HUDEP-2 (cell line): ENCODE results near the gene ACTA2.
A peak's percentile ranks its signal among the peaks of the same experiment; 100 is the strongest.
"Not testable (repeated sequence)": the region's sequence is repeated elsewhere in the genome, so short reads cannot be mapped to it uniquely, and the experiment has no call there.

Source experiments
- DNase-seq, 76 experiments: peaks; one replicate each; lab custom pipeline; 2025; ENCODE audit not compliant: unreplicated experiment in 76 of 76; lab: John Stamatoyannopoulos, UW

Gene ACTA2

DNA sequence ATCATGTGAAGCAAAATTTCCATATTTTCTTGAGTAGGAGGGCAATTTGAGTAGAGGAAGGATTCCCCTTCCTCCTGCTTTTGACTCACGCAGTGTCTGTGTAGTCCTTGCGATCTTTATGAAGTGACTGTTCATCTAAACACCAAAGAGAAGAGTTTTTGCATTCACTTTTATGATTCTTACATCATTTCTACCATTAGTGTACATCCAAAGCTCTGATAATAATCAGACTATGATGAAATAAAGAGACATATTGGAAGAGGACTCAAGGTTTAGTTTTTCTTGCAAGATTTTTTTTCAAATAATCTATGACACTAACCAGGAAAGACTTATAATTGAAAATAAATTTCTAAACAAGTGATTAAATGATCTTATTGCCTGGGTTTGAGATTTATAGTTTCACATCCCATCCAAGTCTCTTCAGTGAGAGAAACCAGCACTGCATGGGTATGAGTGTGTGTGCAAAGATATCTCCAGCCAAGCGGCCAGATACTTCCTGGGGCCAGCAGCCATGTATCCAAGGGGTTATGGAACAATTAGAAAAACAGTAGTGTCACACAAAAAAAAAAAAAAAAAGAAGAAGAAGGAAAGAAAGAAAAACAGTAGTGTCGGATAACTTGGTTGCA, 2.0 kb upstream of the ACTA2 start:
- DNase-seq: no peak

DNA sequence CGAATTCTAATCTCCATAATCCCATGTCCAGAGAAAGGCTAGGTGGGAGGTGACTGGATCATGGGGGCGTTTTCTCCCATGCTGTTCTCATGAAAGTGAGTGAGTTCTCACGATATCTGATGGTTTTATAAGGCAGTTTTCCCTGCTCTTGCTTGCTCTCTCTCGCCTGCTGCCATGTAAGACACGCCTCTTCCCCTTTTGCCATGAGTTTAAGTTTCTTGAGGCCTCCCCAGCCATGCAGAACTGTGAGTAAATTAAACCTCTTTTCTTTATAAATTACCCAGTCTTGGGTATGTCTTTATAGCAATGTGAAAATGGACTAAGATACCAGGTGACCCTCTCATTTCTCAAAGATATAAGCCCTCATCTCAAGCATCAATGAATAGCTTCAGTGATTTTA, 1.1 kb upstream of the ACTA2 start:
- no peak for DNase-seq

DNA sequence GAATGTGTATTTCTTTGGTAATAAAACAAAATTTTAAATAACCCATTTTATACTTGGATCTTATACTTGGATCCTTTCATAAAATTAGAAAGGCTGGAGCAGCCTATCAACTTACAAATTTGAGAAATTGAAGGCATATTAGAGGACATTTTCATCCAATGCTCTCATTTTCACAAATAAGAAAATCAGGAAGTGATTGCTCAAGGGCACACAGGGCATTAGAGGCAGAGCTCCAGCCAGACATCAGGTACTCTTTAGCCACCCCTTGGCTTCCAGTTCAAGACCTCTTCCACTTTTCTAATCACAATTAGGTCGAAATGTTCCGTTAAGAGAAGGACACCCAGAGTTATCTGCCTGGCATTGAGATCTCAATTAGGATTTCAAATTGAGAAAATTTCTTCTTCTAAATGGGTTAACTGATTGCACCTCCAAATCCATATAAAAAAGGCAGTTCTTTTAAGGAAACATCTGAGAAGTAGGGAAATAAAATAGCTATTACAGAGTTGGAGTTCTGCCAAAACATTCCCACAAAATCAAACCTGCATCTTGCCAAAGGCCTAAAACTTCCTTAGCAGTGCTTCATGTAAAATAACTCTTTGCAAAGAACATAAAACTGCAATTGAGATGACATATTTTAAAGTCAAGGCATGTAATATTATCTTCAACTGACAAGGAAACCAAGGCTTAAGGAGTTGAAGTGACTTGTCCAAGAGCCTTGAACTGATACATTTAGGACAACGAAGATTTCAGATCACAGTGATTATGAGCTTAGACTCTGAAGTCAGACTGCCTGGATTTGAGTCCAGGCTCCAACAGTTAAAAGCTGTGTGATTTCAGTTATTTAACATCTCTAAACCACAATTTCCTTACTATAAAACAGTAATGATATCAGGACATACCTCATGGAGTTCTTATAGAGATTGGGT, 2.4 kb downstream of the ACTA2 start:
- no peak for DNase-seq

DNA sequence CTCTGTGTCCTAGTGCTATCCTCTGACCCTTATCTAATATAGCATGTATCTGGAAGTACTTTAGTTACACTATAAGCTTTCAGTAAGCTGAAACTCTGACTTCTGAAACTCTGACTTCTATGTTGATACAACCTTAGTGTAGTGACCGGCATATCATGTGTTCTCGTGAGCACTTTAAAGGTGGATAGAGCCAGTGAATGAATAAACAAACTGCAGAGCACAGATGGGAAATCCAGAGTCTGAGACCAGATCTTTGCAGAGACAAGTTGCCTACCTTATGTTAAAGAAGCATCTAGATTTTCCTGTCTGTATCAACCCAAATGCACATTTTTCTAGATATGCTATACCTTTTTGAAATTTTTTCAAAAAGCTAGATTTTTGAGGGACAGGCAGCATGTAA, 3.5 kb downstream of the ACTA2 start:
- DNase-seq: no peak

DNA sequence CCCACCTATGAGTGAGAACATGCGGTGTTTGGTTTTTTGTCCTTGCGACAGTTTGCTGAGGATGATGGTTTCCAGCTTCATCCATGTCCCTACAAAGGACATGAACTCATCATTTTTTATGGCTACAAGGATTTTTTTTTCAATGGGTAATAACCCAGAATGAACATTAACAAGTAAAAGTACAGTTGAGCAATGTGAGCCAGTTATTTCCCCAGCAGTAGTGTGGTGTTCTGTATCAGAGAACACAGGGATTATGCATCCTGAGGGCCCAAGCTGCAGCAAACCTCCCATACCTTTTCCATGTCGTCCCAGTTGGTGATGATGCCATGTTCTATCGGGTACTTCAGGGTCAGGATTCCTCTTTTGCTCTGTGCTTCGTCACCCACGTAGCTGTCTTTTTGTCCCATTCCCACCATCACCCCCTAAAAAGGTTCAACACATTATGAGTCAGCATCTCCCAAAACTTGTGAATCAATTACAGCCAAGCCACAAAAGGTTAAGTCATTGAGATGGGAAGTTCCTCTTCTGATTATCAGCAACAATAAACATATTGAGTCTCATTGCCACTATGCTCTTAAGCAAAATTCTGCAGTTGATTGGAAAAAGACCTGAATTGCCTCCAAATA, 5.5 kb downstream of the ACTA2 start:
- DNase-seq: no peak

DNA sequence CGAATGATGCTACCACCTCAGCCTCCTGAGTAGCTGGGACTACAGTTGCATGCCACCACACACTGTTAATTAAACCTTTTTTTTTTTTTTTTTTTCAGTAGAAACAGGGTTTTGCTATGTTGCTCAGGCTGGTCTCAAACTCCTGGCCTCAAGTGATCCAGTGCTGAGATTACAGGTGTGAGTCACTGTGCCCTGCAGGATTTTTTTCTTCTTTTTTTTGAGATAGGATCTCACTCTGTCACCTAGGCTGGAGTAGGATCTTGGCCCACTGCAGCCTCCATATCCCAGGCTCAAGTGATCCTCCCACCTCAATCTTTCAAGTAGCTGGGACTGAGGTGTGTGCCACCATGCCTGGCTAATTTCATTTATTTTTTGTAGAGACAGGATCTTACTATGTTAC, 6.4 kb downstream of the ACTA2 start:
- no peak for DNase-seq

DNA sequence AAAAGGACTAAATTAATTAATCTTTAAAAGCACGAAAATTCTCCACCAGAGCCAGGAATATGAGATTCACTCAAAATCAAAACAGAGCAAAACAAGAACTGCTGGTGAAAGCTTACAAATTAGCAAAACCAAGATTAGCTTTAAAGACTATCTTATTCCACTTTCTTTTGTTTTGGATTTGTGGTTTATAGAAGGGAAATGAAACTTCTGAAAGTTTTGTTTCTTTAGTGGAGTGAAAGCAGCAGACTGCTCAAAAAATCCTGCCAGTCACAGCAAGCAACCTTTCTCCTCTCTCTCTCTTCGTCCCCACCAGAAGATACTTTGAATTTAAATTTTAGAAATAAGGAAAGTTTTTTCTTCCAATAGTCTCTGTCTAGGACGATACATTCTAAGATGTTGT, 7.8 kb downstream of the ACTA2 start:
- no peak for DNase-seq

DNA sequence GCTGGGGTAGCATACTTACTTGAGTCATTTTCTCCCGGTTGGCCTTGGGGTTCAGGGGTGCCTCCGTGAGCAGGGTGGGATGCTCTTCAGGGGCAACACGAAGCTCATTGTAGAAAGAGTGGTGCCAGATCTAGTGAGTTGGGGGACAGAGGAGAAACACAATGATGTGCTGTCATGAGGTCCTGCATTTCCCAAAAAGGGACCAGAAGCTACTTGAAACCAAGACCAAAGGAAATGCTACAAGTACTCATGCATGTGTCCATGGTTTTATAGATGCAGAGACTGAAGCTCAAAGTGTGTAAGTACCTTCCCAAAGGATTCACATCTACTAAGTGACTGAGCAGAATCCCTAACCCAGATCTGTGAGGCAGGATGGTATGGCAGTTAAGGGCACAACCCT, 8.8 kb downstream of the ACTA2 start:
- no peak for DNase-seq

DNA sequence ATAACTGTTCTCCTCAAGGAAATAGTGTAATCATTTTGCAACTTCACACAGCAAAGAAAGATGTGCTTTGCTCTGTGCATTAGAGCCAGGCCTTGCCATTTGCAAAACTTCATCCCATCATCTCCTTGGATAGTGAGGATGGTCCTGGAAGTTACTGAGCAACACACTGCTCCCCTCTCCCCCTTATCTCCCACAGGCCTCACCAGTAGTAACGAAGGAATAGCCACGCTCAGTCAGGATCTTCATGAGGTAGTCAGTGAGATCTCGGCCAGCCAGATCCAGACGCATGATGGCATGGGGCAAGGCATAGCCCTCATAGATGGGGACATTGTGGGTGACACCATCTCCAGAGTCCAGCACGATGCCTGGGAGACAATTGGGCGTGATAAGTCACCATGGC, 11.5 kb downstream of the ACTA2 start:
- DNase-seq: no peak

DNA sequence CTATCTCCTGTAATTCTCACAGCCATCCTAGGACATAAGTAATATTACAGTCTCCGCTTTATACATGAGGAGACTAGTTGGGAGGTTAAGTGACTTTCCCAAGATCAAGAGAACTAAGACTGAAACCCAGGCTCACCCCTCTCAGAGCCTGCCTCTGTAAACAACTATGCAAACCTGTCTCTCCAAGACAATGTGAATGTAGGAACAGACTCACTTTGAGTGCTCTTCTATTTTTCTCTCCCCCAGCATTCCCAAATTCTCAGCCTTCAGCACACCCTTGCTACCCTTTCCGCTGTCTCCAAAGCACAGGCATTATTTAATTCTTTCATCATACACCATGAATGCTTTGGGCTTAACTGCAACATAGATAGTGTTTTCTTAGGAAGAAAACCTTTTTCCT, 13.6 kb downstream of the ACTA2 start:
- DNase-seq: no peak

DNA sequence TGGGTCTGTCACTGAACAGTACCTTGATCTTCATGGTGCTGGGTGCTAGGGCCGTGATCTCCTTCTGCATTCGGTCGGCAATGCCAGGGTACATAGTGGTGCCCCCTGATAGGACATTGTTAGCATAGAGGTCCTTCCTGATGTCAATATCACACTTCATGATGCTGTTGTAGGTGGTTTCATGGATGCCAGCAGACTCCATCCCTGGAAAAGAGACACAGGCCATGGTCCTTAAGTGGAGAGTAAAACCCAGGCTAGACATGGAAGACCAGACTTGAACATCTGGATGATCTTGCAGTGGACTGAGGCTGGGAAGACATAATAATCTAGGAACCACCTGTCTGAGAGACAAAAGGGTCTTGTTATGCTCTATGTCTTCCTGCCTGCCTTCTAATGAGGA, 14.5 kb downstream of the ACTA2 start:
- DNase-seq: no peak

DNA sequence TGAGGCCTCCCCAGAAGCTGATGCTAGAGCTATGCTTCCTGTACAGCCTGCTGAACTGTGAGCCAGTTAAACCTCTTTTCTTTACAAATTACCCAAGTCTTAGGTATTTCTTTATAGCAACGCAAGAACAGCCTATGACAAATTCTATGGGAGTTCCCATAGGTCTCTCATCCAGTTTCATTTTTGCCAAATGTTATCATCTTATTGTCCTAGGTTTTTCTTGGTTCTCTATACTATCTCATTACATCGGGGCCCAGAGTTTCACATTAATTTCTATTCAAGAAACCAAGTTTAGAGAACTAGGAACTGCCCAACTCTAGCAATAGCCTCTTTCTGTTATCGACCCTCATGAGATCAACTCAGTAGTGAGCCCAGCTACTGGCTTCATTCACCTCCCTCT, 15.9 kb downstream of the ACTA2 start:
- no peak for DNase-seq

DNA sequence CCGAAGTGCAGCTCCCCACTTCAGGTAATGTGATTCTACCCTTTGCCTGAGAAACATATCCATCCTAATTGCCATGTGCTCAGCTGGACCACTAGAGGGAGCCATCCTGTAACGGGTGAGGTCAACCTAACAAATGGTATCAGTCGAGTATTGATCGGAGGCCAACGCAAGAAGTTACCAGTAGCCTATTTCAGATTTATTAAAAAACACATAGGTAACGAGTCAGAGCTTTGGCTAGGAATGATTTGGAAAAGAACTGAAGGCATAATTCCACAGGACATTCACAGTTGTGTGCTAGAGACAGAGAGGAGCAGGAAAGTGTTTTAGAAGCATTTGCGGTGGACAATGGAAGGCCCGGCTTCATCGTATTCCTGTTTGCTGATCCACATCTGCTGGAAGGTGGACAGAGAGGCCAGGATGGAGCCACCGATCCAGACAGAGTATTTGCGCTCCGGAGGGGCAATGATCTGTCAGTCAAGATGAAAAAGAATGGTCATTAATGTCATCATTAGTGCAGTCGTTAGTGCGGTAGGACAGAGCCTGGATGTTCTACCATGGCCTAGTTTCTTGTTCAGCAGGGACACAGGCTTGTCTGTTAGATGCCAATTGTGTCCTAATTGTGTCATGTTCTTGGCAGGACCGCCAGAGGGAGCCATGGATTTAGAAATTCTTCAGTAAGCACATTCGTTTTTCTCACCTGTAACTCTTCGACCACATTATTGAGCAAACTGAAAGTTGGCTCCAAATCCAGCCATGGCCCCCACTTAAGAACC, 17.5 kb downstream of the ACTA2 start:
- peak in 70 of 76 experiments; percentile 5 to 76 (median 45) for DNase-seq

DNA sequence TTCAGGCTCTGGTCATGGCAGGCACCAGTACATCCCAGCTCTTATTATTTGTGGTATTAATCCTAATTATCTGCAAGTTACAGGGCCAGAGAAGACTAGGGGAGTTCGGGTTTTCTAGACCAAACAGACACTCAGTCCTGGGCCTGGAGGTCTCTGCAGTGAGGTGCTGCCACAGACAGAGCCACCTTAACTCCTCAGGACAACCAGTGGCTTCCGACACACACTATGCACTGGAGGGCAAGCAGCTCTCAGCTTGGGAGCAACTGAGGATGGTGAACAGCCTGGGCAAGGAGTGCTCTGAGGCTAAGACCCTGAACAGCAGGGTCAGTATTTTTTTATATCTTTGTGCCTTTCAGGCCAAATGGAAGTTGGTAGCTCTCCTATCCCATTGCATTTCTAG, 19.0 kb downstream of the ACTA2 start:
- no peak for DNase-seq

DNA sequence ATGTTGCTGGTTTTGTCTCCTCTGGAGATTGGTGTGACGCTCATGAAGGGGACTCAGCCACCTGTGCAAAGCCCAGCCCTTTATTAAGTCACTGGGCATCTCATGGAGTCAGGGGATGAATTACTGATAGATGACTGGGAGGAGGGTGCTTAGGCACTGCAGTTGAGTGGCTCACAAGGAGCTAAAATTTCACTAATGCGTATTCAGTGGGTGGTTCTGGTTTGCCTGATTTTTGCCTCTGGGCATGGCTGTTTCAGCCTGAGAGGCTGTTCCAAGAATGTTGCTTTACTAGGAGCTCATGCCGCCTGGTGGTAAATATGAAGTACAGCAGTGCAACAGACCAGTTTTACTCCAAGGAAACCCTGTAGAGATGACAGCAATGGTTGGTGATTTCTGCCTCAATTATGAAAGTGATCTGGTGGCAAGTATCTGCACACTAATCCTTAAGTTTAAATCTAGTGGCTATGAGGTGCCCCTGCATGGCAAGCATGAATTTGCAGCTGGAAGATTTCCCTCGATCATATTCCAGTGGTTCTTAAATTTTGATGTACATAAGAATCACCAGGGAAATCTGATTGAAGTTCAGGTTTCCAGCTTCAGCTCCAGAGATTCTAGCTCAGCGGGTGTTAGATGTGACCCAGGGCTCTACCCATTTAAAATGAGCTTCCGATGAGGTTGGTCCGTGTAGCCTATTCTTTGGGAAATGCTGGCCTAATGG, 19.9 kb downstream of the ACTA2 start:
- peak in 28 of 76 experiments; percentile 1 to 59 (median 19) for DNase-seq

DNA sequence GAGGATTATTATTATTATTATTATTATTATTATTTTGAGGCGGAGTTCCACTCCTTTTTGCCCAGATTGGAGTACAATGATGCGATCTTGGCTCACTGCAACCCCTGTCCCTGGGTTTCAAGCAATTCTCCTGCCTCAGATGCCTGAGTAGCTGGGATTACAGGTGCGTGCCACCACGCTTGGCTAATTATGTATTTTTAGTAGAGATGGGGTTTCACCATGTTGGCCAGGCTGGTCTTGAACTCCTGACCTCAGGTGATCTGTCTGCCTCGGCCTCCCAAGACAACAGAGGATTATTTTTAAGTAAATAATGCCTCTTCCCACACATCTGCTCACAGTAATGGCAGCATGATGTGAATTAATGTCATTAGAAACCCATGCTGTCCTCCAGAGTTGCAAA, 20.5 kb downstream of the ACTA2 start:
- DNase-seq: not testable (repeated sequence)

DNA sequence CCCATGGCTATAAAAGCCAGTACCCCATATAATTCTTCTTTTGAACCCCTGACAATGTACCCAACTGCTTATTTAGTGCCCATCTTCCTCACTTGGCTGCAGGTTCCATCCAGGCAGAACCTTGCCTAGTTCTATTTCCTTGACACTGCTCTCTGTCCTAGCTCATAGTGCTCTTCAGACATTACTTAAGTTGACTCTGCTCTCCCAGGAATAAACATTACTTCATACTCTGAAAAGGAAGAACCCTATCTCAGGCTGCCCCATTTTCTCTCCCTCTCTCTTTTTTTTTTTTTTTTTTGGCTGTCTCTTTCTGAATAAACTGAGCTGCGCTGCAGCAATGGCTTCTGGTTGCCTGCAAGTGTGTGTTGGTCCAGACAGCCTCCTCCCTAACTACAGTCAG, 21.0 kb downstream of the ACTA2 start:
- no peak for DNase-seq

DNA sequence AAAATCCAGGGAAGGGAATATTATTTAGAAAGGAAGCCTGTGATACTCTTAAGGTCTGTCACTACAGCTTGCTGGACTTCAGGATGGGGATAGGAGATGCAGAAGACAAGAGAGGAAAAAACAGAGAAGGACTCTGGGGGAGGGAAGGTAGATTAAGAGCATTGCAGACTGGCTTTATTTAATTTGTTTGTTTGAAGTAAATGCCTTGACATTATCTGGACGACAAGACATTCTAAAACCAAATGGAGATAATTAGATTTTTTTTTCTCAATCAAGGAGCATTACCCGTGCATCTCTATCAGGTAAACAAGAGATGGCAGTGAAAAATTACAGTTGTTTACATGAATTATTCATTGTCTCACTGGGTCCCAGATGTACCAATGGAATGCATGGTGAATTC, 24.3 kb downstream of the ACTA2 start:
- no peak for DNase-seq

DNA sequence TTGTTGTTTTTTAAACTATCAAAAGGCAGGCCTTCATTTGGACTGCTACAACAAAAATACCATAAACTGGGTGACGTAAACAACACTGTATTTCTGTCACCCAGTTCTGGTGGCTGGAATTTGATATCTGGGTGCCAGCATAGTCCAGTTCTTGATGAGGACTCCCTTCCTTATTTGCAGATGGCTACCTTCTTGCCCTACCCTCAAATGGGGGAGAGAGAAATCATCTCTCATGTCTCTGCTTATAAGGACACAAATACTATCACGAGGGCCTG, 25.2 kb downstream of the ACTA2 start:
- no peak for DNase-seq

DNA sequence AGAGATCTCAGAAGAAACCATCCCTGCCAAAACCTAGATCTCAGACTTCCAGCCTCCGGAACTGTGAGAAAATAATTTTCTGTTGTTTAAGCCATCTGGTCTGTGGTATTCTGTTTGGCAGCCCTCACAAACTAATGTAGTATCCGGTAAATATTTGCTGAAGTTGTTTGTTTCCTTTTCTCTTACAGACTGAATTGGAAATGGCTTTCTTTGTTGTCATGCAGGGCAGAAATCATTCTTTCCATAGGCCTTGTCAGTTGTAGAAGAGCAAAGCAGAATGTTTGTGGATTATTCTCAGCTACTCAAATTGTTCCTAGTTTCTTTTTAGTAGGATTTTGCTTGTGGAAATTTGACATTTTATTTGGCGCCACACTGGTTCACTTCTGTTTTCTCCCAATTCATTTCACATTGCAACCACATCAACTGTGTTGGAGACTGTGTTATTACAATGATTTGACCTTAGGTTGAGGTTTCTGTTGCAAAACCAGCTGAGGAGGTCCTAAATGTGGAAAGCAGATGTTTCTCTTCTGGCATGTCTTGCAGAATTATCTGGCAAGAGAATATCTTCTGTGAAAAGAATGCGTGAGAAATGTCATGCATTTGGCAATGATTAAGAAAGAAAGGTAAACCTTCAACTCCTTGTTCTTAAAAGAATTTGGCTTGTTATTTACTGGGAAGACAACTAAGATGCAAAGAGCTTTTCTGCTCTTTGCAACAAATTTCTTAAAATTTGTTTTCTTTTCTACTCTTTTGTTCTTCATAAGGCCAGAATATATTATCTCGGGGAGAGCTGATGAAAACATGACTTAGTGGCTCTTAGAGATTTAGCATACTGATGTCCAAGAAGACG, 25.8 kb downstream of the ACTA2 start:
- no peak for DNase-seq
